ENCODE data around the gene PPP2R3B. TPM values are rescaled to one million over a fixed set of nuclear protein-coding genes. Genes with fewer than 3 reads are reported as not detected.

Gene PPP2R3B
- total RNA-seq, 1 experiment from 2014 or later: 19.1 TPM

DNA sequence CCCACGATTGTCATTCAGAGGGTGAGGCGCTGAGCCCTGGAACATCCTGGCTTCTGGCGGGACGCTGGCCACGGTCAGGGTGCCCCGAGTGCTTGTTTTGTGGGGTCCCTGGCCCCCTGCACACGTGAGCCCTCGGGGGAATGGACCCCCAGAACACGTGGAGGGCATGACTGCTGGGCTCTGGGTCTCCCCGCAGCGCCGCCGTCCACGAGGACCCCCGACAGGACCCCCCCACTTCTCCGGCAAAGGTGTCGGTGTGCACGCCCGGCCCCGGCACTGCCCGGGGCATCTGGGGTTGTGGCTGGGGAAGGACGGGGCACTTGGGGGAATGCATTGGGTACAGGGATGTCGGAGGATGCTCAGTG is 54.2 kb downstream of the PPP2R3B start:
- Histone ChIP-seq H3K79me2 (ENCODE audit: insufficient read depth, low read length) (no peaks in the 10 kb centered on the region), H3K9me3 (ENCODE audit: control insufficient read depth in 1 of 2, insufficient read depth in 1 of 2, low read depth in 1 of 2, low read length in 2 of 2) (no peaks in the 10 kb centered on the region), H3K27ac (ENCODE audit: low read depth, low read length) (no peak overlapping the region), H3K4me1 (ENCODE audit: control insufficient read depth in 1 of 2, insufficient read depth in 2 of 2, low read length in 2 of 2) (peaks cover 5 to 13% of the 10 kb centered on the region in 2 experiments; a peak in 2 of 4 replicates), H3K9ac (ENCODE audit: low read length) (no peak overlapping the region), H2AFZ (ENCODE audit: low read depth, low read length, poor library complexity, severe bottlenecking) (no peak overlapping the region), H3K4me2 (ENCODE audit: low read length) (no peak overlapping the region), H3K9me2 (ENCODE audit: insufficient read depth) (no peaks in the 10 kb centered on the region), H3K36me3 (ENCODE audit: control insufficient read depth in 1 of 2, insufficient read depth in 2 of 2, low read length in 2 of 2) (no peaks in the 10 kb centered on the region), H3K4me3 (replicated peaks in 1 of 2; ENCODE audit: low read depth in 1 of 2, low read length in 2 of 2) (no peak overlapping the region), H4K20me1 (ENCODE audit: insufficient read depth) (no peaks in the 10 kb centered on the region), H3K27me3 (ENCODE audit: insufficient read depth, low read length) (no peaks in the 10 kb centered on the region)
- POLR2A ChIA-PET: no interaction called here
- RAD21 ChIA-PET (ENCODE audit: low non-redundant PET in 1 of 2, low total read pairs in 2 of 2, uncharacterized antibody in 2 of 2, unreplicated experiment in 2 of 2): no interaction called here
- intact Hi-C loops (cut with micrococcal nuclease): no loop called here
- TF ChIP-seq, protein P1, sequence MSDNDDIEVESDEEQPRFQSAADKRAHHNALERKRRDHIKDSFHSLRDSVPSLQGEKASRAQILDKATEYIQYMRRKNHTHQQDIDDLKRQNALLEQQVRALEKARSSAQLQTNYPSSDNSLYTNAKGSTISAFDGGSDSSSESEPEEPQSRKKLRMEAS (IDR thresholded peaks at IDR 0.05): no peak
- TF ChIP-seq TCF7L2 (IDR thresholded peaks at IDR 0.05; ENCODE audit: borderline replicate concordance, extremely low read depth, insufficient read depth, insufficient read length) (no peak), FOSL1 (IDR thresholded peaks at IDR 0.05; ENCODE audit: low read depth) (no peak), EZH2phosphoT487 (IDR thresholded peaks at IDR 0.05; ENCODE audit: borderline replicate concordance) (no peak), EGR1 (IDR thresholded peaks at IDR 0.05; ENCODE audit: low read depth) (no peak), ZNF274 (IDR thresholded peaks at IDR 0.05; ENCODE audit: low read depth, low read length) (no peak), SRF (IDR thresholded peaks at IDR 0.05; ENCODE audit: low read depth) (no peak), POLR2A (IDR thresholded peaks at IDR 0.05; ENCODE audit: borderline replicate concordance, extremely low read depth, insufficient read depth, insufficient read length) (no peak), EZH2 (IDR thresholded peaks at IDR 0.05) (no peak), POLR2AphosphoS5 (IDR thresholded peaks at IDR 0.05; ENCODE audit: low read depth, low read length) (no peak), SP1 (IDR thresholded peaks at IDR 0.05; ENCODE audit: low read depth) (no peak)
- TF ChIP-seq, protein P2, sequence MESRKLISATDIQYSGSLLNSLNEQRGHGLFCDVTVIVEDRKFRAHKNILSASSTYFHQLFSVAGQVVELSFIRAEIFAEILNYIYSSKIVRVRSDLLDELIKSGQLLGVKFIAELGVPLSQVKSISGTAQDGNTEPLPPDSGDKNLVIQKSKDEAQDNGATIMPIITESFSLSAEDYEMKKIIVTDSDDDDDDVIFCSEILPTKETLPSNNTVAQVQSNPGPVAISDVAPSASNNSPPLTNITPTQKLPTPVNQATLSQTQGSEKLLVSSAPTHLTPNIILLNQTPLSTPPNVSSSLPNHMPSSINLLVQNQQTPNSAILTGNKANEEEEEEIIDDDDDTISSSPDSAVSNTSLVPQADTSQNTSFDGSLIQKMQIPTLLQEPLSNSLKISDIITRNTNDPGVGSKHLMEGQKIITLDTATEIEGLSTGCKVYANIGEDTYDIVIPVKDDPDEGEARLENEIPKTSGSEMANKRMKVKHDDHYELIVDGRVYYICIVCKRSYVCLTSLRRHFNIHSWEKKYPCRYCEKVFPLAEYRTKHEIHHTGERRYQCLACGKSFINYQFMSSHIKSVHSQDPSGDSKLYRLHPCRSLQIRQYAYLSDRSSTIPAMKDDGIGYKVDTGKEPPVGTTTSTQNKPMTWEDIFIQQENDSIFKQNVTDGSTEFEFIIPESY (IDR thresholded peaks at IDR 0.05; ENCODE audit: extremely low read depth, insufficient replicate concordance, low read length): no peak
- TF ChIP-seq, protein P3, sequence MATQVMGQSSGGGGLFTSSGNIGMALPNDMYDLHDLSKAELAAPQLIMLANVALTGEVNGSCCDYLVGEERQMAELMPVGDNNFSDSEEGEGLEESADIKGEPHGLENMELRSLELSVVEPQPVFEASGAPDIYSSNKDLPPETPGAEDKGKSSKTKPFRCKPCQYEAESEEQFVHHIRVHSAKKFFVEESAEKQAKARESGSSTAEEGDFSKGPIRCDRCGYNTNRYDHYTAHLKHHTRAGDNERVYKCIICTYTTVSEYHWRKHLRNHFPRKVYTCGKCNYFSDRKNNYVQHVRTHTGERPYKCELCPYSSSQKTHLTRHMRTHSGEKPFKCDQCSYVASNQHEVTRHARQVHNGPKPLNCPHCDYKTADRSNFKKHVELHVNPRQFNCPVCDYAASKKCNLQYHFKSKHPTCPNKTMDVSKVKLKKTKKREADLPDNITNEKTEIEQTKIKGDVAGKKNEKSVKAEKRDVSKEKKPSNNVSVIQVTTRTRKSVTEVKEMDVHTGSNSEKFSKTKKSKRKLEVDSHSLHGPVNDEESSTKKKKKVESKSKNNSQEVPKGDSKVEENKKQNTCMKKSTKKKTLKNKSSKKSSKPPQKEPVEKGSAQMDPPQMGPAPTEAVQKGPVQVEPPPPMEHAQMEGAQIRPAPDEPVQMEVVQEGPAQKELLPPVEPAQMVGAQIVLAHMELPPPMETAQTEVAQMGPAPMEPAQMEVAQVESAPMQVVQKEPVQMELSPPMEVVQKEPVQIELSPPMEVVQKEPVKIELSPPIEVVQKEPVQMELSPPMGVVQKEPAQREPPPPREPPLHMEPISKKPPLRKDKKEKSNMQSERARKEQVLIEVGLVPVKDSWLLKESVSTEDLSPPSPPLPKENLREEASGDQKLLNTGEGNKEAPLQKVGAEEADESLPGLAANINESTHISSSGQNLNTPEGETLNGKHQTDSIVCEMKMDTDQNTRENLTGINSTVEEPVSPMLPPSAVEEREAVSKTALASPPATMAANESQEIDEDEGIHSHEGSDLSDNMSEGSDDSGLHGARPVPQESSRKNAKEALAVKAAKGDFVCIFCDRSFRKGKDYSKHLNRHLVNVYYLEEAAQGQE (IDR thresholded peaks at IDR 0.05; ENCODE audit: low read depth): no peak
- TF ChIP-seq, protein P4, sequence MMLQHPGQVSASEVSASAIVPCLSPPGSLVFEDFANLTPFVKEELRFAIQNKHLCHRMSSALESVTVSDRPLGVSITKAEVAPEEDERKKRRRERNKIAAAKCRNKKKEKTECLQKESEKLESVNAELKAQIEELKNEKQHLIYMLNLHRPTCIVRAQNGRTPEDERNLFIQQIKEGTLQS (IDR thresholded peaks at IDR 0.05): no peak
- ATAC-seq (no peak), DNase-seq (ENCODE audit: low read depth, low spot score) (no peak)
- no TSS peak for BruUV-seq (replicated peaks)
- CTCF ChIA-PET: no interaction called here

Data from HCT116 (cell line).